ENCODE data around the gene XPO1.

DNA sequence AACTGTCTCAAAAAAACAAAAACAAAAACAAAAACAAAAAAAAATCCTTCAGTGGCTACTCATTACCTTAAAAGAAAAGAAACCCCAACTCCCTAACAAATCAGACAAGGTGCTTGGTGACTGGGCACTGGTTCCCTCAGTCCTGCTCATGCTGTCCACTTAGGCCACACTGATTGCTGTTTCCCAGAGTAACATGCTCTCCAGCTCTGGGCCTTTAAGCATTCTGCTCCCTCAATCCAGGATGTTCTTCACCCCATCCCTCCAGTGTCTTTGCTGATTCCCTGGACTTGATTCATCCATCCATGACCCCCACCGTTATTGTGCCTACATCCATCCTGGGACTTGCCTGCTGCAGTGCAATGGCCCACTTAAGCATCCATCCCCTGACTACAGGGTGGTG is 16.4 kb upstream of the XPO1 start:
- TF ChIP-seq, protein P1, sequence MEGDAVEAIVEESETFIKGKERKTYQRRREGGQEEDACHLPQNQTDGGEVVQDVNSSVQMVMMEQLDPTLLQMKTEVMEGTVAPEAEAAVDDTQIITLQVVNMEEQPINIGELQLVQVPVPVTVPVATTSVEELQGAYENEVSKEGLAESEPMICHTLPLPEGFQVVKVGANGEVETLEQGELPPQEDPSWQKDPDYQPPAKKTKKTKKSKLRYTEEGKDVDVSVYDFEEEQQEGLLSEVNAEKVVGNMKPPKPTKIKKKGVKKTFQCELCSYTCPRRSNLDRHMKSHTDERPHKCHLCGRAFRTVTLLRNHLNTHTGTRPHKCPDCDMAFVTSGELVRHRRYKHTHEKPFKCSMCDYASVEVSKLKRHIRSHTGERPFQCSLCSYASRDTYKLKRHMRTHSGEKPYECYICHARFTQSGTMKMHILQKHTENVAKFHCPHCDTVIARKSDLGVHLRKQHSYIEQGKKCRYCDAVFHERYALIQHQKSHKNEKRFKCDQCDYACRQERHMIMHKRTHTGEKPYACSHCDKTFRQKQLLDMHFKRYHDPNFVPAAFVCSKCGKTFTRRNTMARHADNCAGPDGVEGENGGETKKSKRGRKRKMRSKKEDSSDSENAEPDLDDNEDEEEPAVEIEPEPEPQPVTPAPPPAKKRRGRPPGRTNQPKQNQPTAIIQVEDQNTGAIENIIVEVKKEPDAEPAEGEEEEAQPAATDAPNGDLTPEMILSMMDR (IDR thresholded peaks at IDR 0.05; ENCODE audit: low read depth, low read length), result no peak
- TF ChIP-seq, protein P2, sequence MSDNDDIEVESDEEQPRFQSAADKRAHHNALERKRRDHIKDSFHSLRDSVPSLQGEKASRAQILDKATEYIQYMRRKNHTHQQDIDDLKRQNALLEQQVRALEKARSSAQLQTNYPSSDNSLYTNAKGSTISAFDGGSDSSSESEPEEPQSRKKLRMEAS (IDR thresholded peaks at IDR 0.05; ENCODE audit: low read depth, low read length), result no peak
- TF ChIP-seq POLR2A (IDR thresholded peaks at IDR 0.05; ENCODE audit: extremely low read depth, insufficient read length), result no peak
- TF ChIP-seq MYC (IDR thresholded peaks at IDR 0.05; ENCODE audit: low read depth, low read length), result no peak
